Measurements from ENCODE around the gene INPP4B.
A peak's percentile ranks its signal among the peaks of the same experiment; 100 is the strongest.

Gene INPP4B

GRCh38 chr4:142463206-142463605 is 382.9 kb downstream of the INPP4B start:
- no peak for DNase-seq

- DNase-seq: no peak
Measured at GRCh38 chr4:142452161-142452855, 393.8 kb downstream of the INPP4B start.

- DNase-seq: no peak
Measured at GRCh38 chr4:142449771-142450373, 396.2 kb downstream of the INPP4B start.

GRCh38 chr4:142447009-142447408 is 399.1 kb downstream of the INPP4B start:
- no peak for DNase-seq

GRCh38 chr4:142443469-142443868 is 402.6 kb downstream of the INPP4B start:
- no peak for DNase-seq

- DNase-seq: no peak
Measured at GRCh38 chr4:142440093-142440492, 406.0 kb downstream of the INPP4B start.

- no peak for DNase-seq
Measured at GRCh38 chr4:142435599-142436235, 410.4 kb downstream of the INPP4B start.

GRCh38 chr4:142434519-142435224 is 411.4 kb downstream of the INPP4B start:
- DNase-seq: no peak

GRCh38 chr4:142428715-142429114 is 417.4 kb downstream of the INPP4B start:
- DNase-seq: no peak

- DNase-seq: no peak
Measured at GRCh38 chr4:142427456-142427855, 418.6 kb downstream of the INPP4B start.

- no peak for DNase-seq
Measured at GRCh38 chr4:142423861-142424260, 422.2 kb downstream of the INPP4B start.

GRCh38 chr4:142420311-142421095 is 425.6 kb downstream of the INPP4B start:
- DNase-seq: no peak

GRCh38 chr4:142419712-142420111 is 426.4 kb downstream of the INPP4B start:
- no peak for DNase-seq

GRCh38 chr4:142418697-142419096 is 427.4 kb downstream of the INPP4B start:
- DNase-seq: no peak

- peak; percentile 6 for DNase-seq
Measured at GRCh38 chr4:142416711-142417275, 429.3 kb downstream of the INPP4B start.

- no peak for DNase-seq
Measured at GRCh38 chr4:142416121-142416520, 430.0 kb downstream of the INPP4B start.

- no peak for DNase-seq
Measured at GRCh38 chr4:142414366-142414990, 431.6 kb downstream of the INPP4B start.

GRCh38 chr4:142413485-142413884 is 432.6 kb downstream of the INPP4B start:
- no peak for DNase-seq

GRCh38 chr4:142411993-142412392 is 434.1 kb downstream of the INPP4B start:
- DNase-seq: no peak

- DNase-seq: no peak
Measured at GRCh38 chr4:142408003-142408441, 438.1 kb downstream of the INPP4B start.

- no peak for DNase-seq
Measured at GRCh38 chr4:142407596-142407995, 438.5 kb downstream of the INPP4B start.
